Type B pancreatic cell (in vitro differentiated cells): ENCODE data around the gene TYROBP. TPM values are rescaled to one million over a fixed set of nuclear protein-coding genes. Genes with fewer than 3 reads are reported as not detected.
A peak's percentile ranks its signal among the peaks of the same experiment; 100 is the strongest.
"Not testable (repeated sequence)": the region's sequence is repeated elsewhere in the genome, so short reads cannot be mapped to it uniquely, and the experiment has no call there.

Source experiments
- DNase-seq: peaks from one replicate; pipeline ENCODE4 v3.0.0; 2021; ENCODE audit warnings: mixed read lengths; ENCODE audit not compliant: unreplicated experiment; ENCODE audit errors: extremely low spot score
- H3K27ac Mint-ChIP-seq: 2 replicates; pipeline ENCODE4 v1.8.0; 2021; ENCODE audit warnings: mild to moderate bottlenecking, mixed read lengths
- H3K27me3 Mint-ChIP-seq: 2 replicates; pipeline ENCODE4 v1.8.0; 2021; ENCODE audit warnings: mixed read lengths
- H3K36me3 Mint-ChIP-seq: 2 replicates; pipeline ENCODE4 v1.8.0; 2021; ENCODE audit warnings: mixed read lengths
- H3K4me1 Mint-ChIP-seq: one replicate; pipeline ENCODE4 v1.8.0; 2021; ENCODE audit warnings: mixed read lengths; ENCODE audit not compliant: unreplicated experiment
- H3K4me3 Mint-ChIP-seq: 2 replicates; pipeline ENCODE4 v1.8.0; 2021; ENCODE audit warnings: mild to moderate bottlenecking, mixed read lengths
- H3K9me3 Mint-ChIP-seq: 2 replicates; pipeline ENCODE4 v1.8.0; 2021; ENCODE audit warnings: mixed read lengths
- CTCF ChIP-seq: fragments of 200-600 bp; sonication (generic); conservative IDR thresholded peaks from 2 replicates; pipeline ENCODE4 v1.5.0; 2021; ENCODE audit warnings: antibody characterized with exemption, mild to moderate bottlenecking
- total RNA-seq: library from RNA; stranded (reverse); gene quantifications from 2 replicates; pipeline ENCODE4 v1.2.1, GENCODE V29; 2021; ENCODE audit warnings: low replicate concordance

The TYROBP gene
- total RNA-seq, 1 donor from 2014 or later = not detected

GRCh38 chr19:35872180-35872579, 35.9 kb downstream of the TYROBP start:
- Mint-ChIP-seq H3K4me1 (peaks cover 18% of the 10 kb centered on the region), H3K9me3 (no peaks in the 10 kb centered on the region), H3K4me3 (no peak overlapping the region), H3K27me3 (peaks cover 12% of the 10 kb centered on the region), H3K36me3 (peaks cover 4% of the 10 kb centered on the region), H3K27ac (no peak overlapping the region)
- TF ChIP-seq CTCF = no peak
- no peak for DNase-seq

GRCh38 chr19:35871611-35872010, 36.5 kb downstream of the TYROBP start:
- H3K27me3 Mint-ChIP-seq = peaks cover 14% of the 10 kb centered on the region
- no peak overlapping the region for H3K4me3 Mint-ChIP-seq
- H3K9me3 Mint-ChIP-seq = no peaks in the 10 kb centered on the region
- no peak for DNase-seq
- no peak for TF ChIP-seq CTCF
- H3K36me3 Mint-ChIP-seq = peaks cover 4% of the 10 kb centered on the region
- no peak overlapping the region for H3K27ac Mint-ChIP-seq
- peaks cover 18% of the 10 kb centered on the region for H3K4me1 Mint-ChIP-seq

- no peak for TF ChIP-seq CTCF
- Mint-ChIP-seq H3K36me3 (no peaks in the 10 kb centered on the region), H3K27me3 (peaks cover 19% of the 10 kb centered on the region), H3K27ac (no peak overlapping the region), H3K4me1 (peaks cover 18% of the 10 kb centered on the region), H3K4me3 (no peak overlapping the region), H3K9me3 (no peaks in the 10 kb centered on the region)
- no peak for DNase-seq
Observed at GRCh38 chr19:35870798-35871197, 37.3 kb downstream of the TYROBP start.

- Mint-ChIP-seq H3K4me1 (peaks cover 18% of the 10 kb centered on the region), H3K4me3 (peak overlapping the region; percentile 83), H3K27ac (peak overlapping the region; percentile 40), H3K27me3 (peaks cover 23% of the 10 kb centered on the region)
- H3K9me3 Mint-ChIP-seq, H3K36me3 Mint-ChIP-seq, DNase-seq: not testable (repeated sequence)
Observed at GRCh38 chr19:35870124-35870736, 37.9 kb downstream of the TYROBP start.

GRCh38 chr19:35869327-35870123, 38.6 kb downstream of the TYROBP start:
- no peak for TF ChIP-seq CTCF
- Mint-ChIP-seq H3K36me3 (no peaks in the 10 kb centered on the region), H3K4me1 (peaks cover 18% of the 10 kb centered on the region), H3K27ac (peak overlapping the region; percentile 40), H3K27me3 (peaks cover 23% of the 10 kb centered on the region), H3K4me3 (peak overlapping the region; percentile 88), H3K9me3 (no peaks in the 10 kb centered on the region)
- peak; percentile 86 for DNase-seq

- Mint-ChIP-seq H3K4me1 (peaks cover 18% of the 10 kb centered on the region), H3K4me3 (peak overlapping the region; percentile 88), H3K27ac (peak overlapping the region; percentile 21), H3K9me3 (no peaks in the 10 kb centered on the region), H3K36me3 (no peaks in the 10 kb centered on the region), H3K27me3 (peaks cover 23% of the 10 kb centered on the region)
- no peak for TF ChIP-seq CTCF
- no peak for DNase-seq
Observed at GRCh38 chr19:35868823-35869326, 39.2 kb downstream of the TYROBP start.
